ENCODE data around the gene WDR88. TPM values are rescaled to one million over a fixed set of nuclear protein-coding genes. Genes with fewer than 3 reads are reported as not detected.
A peak's percentile ranks its signal among the peaks of the same experiment; 100 is the strongest.

WDR88 gene
- total RNA-seq, 1 donor from 2014 or later = not detected

DNA sequence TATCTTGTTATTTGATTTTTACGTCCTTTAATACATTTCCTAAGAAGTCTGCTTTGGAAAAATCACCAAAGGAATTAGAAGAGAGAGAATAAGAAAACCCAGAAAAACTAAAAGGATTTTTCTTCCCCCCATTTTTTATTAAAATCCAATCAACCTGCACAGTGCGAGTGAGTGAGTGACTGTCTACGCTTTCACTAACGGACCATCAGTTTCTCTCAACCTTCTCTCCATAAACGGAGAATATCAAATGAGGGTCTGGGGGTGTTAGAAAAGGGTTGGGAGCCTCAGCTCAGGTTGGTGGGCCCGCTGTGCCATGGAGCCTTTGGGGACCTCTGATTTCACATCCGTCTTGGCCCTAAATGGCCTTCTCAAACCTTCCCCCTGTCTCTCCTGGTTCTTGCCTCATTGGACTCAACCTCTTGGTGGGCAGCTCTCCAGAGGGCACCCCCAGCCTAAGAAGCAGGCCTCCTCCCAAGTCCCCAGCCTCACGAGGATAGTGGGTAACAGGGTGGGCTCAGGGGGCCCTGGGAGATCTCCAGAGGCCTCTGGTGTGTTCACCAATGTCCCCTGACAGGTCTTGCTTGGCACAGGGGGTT lies 61.5 kb downstream of the WDR88 start:
- Histone ChIP-seq H3K27me3 (no peaks in the 10 kb centered on the region), H3K27ac (no peak overlapping the region), H3K9me3 (no peaks in the 10 kb centered on the region), H3K4me1 (peaks cover 0 to 10% of the 10 kb centered on the region in 2 donors), H3K4me3 (peak overlapping the region; percentile 41 to 91), H3K36me3 (no peaks in the 10 kb centered on the region)
- intact Hi-C loops (cut with DNase I) = no loop called here
- TF ChIP-seq, protein P1, sequence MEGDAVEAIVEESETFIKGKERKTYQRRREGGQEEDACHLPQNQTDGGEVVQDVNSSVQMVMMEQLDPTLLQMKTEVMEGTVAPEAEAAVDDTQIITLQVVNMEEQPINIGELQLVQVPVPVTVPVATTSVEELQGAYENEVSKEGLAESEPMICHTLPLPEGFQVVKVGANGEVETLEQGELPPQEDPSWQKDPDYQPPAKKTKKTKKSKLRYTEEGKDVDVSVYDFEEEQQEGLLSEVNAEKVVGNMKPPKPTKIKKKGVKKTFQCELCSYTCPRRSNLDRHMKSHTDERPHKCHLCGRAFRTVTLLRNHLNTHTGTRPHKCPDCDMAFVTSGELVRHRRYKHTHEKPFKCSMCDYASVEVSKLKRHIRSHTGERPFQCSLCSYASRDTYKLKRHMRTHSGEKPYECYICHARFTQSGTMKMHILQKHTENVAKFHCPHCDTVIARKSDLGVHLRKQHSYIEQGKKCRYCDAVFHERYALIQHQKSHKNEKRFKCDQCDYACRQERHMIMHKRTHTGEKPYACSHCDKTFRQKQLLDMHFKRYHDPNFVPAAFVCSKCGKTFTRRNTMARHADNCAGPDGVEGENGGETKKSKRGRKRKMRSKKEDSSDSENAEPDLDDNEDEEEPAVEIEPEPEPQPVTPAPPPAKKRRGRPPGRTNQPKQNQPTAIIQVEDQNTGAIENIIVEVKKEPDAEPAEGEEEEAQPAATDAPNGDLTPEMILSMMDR (IDR thresholded peaks at IDR 0.05) = no peak
- DNase-seq (ENCODE audit: low spot score in 2 of 2) = no peak

- no peak for DNase-seq (ENCODE audit: low spot score in 2 of 2)
- Histone ChIP-seq H3K4me1 (peaks cover 0 to 10% of the 10 kb centered on the region in 2 donors), H3K4me3 (peak within 1 kb of the TSS; percentile 76 to 91), H3K9me3 (no peaks in the 10 kb centered on the region), H3K27ac (peak within 1 kb of the TSS; percentile 33 to 44), H3K27me3 (no peaks in the 10 kb centered on the region), H3K36me3 (no peaks in the 10 kb centered on the region)
- TF ChIP-seq, protein P1 (IDR thresholded peaks at IDR 0.05) = no peak
- intact Hi-C loops (cut with DNase I) = loop anchor here (2.0 kb wide), 1 partner anchor 49 kb away; no protein-coding TSS in a partner anchor
These were observed 62.0 kb downstream of the WDR88 start, which contains the start of gene LRP3 for GRCh38 chr19:33193865-33194362. TSS of gene LRP3 (plus strand) at chr19:33194330. CDS start at chr19:33194786, 456 bp downstream.

GRCh38 chr19:33194532-33194885 lies 62.6 kb downstream of the WDR88 start:
- no peaks in the 10 kb centered on the region for H3K27me3 ChIP-seq
- peaks cover 0 to 10% of the 10 kb centered on the region in 2 donors for H3K4me1 ChIP-seq
- intact Hi-C loops (cut with DNase I) = loop anchor here (2.0 kb wide), 1 partner anchor 50 kb away; no protein-coding TSS in a partner anchor
- DNase-seq (ENCODE audit: low spot score in 2 of 2) = no peak
- H3K4me3 ChIP-seq = peak overlapping the region; percentile 76 to 91
- TF ChIP-seq, protein P1 (IDR thresholded peaks at IDR 0.05) = no peak
- H3K36me3 ChIP-seq = no peaks in the 10 kb centered on the region
- peak overlapping the region in 1 of 2 donors; percentile 44 for H3K27ac ChIP-seq
- H3K9me3 ChIP-seq = no peaks in the 10 kb centered on the region

DNA sequence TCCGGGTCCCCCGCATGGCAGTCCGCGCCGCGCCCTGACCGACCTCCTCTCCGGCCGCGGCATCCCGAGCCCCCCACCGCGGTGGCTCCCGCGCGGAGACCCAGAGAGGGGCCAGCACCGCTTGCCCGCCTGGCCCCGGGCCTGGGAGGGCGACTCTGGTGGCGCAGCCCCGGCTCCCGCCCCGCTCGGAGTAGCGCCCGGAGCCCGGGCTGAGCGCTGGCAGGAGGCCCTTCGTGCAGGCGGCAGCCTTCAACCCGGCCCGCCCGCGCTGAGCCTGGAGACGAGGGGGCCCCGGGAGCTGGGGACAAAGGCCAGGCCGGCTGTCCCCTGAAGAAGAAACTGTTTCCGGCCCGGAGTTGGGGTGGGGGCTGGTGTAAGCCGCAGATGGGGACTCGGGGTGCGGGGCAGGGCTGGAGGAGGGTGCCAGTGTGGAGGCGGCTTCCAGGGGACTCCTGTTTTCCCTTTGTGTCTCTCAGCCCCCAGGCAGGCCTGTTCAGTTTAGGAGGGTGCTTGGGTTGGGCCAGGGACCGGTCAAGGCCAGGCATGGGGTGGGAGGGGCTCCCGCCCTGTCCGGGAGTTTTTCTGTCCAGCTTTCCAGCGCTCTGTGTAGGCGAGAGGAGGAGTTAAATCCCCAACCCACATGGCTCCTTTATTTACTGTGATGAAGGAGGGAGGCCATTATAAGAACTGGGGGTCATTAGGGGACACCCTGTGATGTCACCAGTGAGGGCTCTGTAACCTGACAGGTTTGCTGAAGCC lies 63.2 kb downstream of the WDR88 start:
- TF ChIP-seq, protein P1 (IDR thresholded peaks at IDR 0.05) = no peak
- intact Hi-C loops (cut with DNase I) = loop anchor here (2.0 kb wide), 1 partner anchor 50 kb away; no protein-coding TSS in a partner anchor

DNA sequence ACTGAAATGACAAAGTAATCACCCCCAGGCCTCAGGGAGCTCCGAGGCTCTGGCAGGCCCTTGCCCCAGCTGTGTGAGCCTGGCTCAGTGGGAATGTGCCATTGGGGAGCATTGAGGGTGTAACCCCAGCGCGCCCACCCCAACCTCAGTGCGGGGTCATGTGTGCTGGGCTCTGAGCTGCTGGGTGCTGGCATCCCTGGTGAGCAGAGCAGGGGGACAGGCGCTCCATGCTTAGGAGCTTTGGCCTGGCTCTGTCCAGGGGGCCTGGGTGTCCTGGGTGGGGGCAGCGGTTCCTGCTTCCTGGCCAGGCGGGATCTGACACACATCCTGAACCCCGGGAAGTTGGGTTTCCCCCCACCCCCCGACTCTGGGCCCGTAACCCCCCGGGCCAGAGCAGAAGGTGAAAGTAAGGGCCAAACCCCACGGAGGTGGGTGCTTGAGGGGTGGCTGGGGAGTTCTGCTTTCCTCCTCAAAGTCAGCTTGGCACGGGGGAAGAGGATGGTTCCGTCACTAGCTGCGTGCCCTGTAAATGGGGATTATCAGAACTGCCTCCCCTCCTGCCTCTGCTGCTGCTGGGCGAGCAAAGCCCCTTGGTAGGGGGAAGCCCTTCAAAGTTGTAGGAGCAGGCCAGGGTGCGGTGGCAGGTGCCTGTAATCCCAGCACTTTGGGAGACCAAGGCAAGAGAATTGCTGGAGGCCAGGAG lies 63.9 kb downstream of the WDR88 start:
- Histone ChIP-seq H3K27ac (peak overlapping the region in 1 of 2 donors; percentile 33), H3K4me1 (peaks cover 0 to 10% of the 10 kb centered on the region in 2 donors), H3K9me3 (no peaks in the 10 kb centered on the region), H3K4me3 (peak overlapping the region; percentile 76 to 91), H3K36me3 (no peaks in the 10 kb centered on the region), H3K27me3 (no peaks in the 10 kb centered on the region)
- intact Hi-C loops (cut with DNase I) = loop anchor here (2.0 kb wide), 1 partner anchor 51 kb away; no protein-coding TSS in a partner anchor
- no peak for DNase-seq (ENCODE audit: low spot score in 2 of 2)
- TF ChIP-seq, protein P1 (IDR thresholded peaks at IDR 0.05) = no peak

More for the DNA sequence above, 63.2 kb downstream of the WDR88 start:
- no peak for DNase-seq (ENCODE audit: low spot score in 2 of 2)
- no peaks in the 10 kb centered on the region for H3K36me3 ChIP-seq
- peaks cover 0 to 10% of the 10 kb centered on the region in 2 donors for H3K4me1 ChIP-seq
- peak overlapping the region; percentile 76 to 91 for H3K4me3 ChIP-seq
- H3K9me3 ChIP-seq = no peaks in the 10 kb centered on the region
- no peaks in the 10 kb centered on the region for H3K27me3 ChIP-seq
- peak overlapping the region; percentile 33 to 44 for H3K27ac ChIP-seq
